HEK293 (cell line): ENCODE data around the gene CTSO.

Experiments used
- CTCF ChIA-PET: fragments of 350-600 bp; formaldehyde crosslinking; extraction: SDS; loops from one replicate; lab custom pipeline; 2021; ENCODE audit warnings: antibody characterized with exemption; lab: Yijun Ruan, JAX
- POLR2A ChIA-PET: fragments of 300-600 bp; formaldehyde crosslinking; extraction: SDS; loops from one replicate; lab custom pipeline; 2020; ENCODE audit warnings: antibody characterized with exemption, inconsistent platforms; lab: Yijun Ruan, JAX
- H3K27ac ChIP-seq: fragments of 200-500 bp; sonication (Bioruptor generic); 2 replicates; pipeline ENCODE4 v1.5.1; 2014; ENCODE audit warnings: low read depth, low read length, control low read depth, inconsistent platforms; ENCODE audit errors: extremely low read depth
- H3K36me3 ChIP-seq, 2 experiments: fragments of 200-500 bp in 1 of 2; sonication (Bioruptor generic) in 1 of 2; 1 replicate in 1 of 2; 2 replicates in 1 of 2; pipeline ENCODE4 v1.5.1; 2014 to 2017; ENCODE audit warnings: inconsistent platforms in 2 of 2, low read length in 2 of 2; ENCODE audit not compliant: control insufficient read depth in 2 of 2, insufficient read depth in 1 of 2
- H3K4me1 ChIP-seq: fragments of 200-500 bp; sonication (Bioruptor generic); 2 replicates; pipeline ENCODE4 v1.5.1; 2014; ENCODE audit warnings: mild to moderate bottlenecking, low read length, inconsistent platforms; ENCODE audit not compliant: control insufficient read depth, insufficient read depth
- H3K4me3 ChIP-seq: 2 replicates; pipeline ENCODE4 v1.5.1; 2011; ENCODE audit warnings: low read depth, mild to moderate bottlenecking, control low read depth, low read length, moderate library complexity
- H3K9me3 ChIP-seq: fragments of 200-500 bp; sonication (Bioruptor generic); 2 replicates; pipeline ENCODE4 v1.5.1; 2014; ENCODE audit warnings: low read depth, low read length, inconsistent platforms; ENCODE audit not compliant: control insufficient read depth, insufficient read depth
- IKZF3 ChIP-seq: fragments of 450-650 bp; IDR thresholded peaks from 2 replicates; pipeline ENCODE4 v1.5.0; 2018; ENCODE audit warnings: missing biosample characterization, mild to moderate bottlenecking, missing genetic modification characterization, moderate library complexity
- PRDM2 ChIP-seq: fragments of 450-650 bp; formaldehyde crosslinking; IDR thresholded peaks from 2 replicates; pipeline ENCODE4 v1.5.1; 2016; ENCODE audit warnings: missing biosample characterization, missing genetic modification characterization, borderline replicate concordance
- SETDB1 ChIP-seq: IDR thresholded peaks from one replicate; pipeline ENCODE4 v1.6.1; 2017; ENCODE audit warnings: mild to moderate bottlenecking, low read length, moderate library complexity, mixed read lengths; ENCODE audit not compliant: insufficient read length
- TCF7L2 ChIP-seq: IDR thresholded peaks from 2 replicates; pipeline ENCODE4 v1.6.1; 2011; ENCODE audit warnings: low read depth, mild to moderate bottlenecking, inconsistent platforms, low read length, moderate library complexity, borderline replicate concordance
- ZFP3 ChIP-seq: fragments of 450-650 bp; formaldehyde crosslinking; IDR thresholded peaks from 2 replicates; pipeline ENCODE4 v1.5.1; 2016; ENCODE audit warnings: low read depth, missing biosample characterization, missing genetic modification characterization
- ZNF133 ChIP-seq: fragments of 450-650 bp; formaldehyde crosslinking; IDR thresholded peaks from 2 replicates; pipeline ENCODE4 v1.5.1; 2016; ENCODE audit warnings: missing biosample characterization, missing genetic modification characterization
- ZNF223 ChIP-seq: fragments of 450-650 bp; formaldehyde crosslinking; IDR thresholded peaks from 2 replicates; pipeline ENCODE4 v1.5.1; 2016; ENCODE audit warnings: missing biosample characterization, missing genetic modification characterization
- ZNF274 ChIP-seq, 2 experiments: fragments of 200-500 bp in 1 of 2; fragments of 450-650 bp in 1 of 2; sonication (Bioruptor generic) in 1 of 2; formaldehyde crosslinking in 1 of 2; IDR thresholded peaks; 2 replicates each; pipeline versions ENCODE4 v1.5.1 to v1.6.1; 2014 to 2016; ENCODE audit warnings: borderline replicate concordance in 1 of 2, inconsistent platforms in 1 of 2, low read length in 1 of 2, missing biosample characterization in 1 of 2, missing genetic modification characterization in 1 of 2
- ZNF354C ChIP-seq: fragments of 450-650 bp; formaldehyde crosslinking; IDR thresholded peaks from 2 replicates; pipeline ENCODE4 v1.5.1; 2016; ENCODE audit warnings: missing biosample characterization, missing genetic modification characterization, low read depth, borderline replicate concordance
- ZNF423 ChIP-seq: fragments of 450-650 bp; formaldehyde crosslinking; IDR thresholded peaks from 2 replicates; pipeline ENCODE4 v1.5.1; 2016; ENCODE audit warnings: missing biosample characterization, missing genetic modification characterization
- ZNF621 ChIP-seq: fragments of 450-650 bp; formaldehyde crosslinking; IDR thresholded peaks from 2 replicates; pipeline ENCODE4 v1.5.1; 2017; ENCODE audit warnings: missing biosample characterization, missing genetic modification characterization
- ZNF624 ChIP-seq: fragments of 450-650 bp; formaldehyde crosslinking; IDR thresholded peaks from 2 replicates; pipeline ENCODE4 v1.5.1; 2017; ENCODE audit warnings: missing biosample characterization, missing genetic modification characterization
- ZNF830 ChIP-seq: fragments of 450-650 bp; IDR thresholded peaks from 2 replicates; pipeline ENCODE4 v1.5.0; 2018; ENCODE audit warnings: missing biosample characterization, missing genetic modification characterization, low read depth, mild to moderate bottlenecking, moderate library complexity
- ZSCAN23 ChIP-seq: fragments of 450-650 bp; formaldehyde crosslinking; IDR thresholded peaks from 2 replicates; pipeline ENCODE4 v1.5.1; 2016; ENCODE audit warnings: missing biosample characterization, missing genetic modification characterization
- TF ChIP-seq, protein P1 (sequence below): fragments of 450-650 bp; formaldehyde crosslinking; IDR thresholded peaks from 2 replicates; pipeline ENCODE4 v1.5.1; 2017; ENCODE audit warnings: missing biosample characterization, missing genetic modification characterization
- TF ChIP-seq, protein P2 (sequence below): fragments of 450-650 bp; formaldehyde crosslinking; IDR thresholded peaks from 2 replicates; pipeline ENCODE4 v1.5.1; 2016; ENCODE audit warnings: missing biosample characterization, missing genetic modification characterization, low read depth
- TF ChIP-seq, protein P3 (sequence below): fragments of 450-650 bp; formaldehyde crosslinking; IDR thresholded peaks from 2 replicates; pipeline ENCODE4 v1.5.1; 2016; ENCODE audit warnings: missing biosample characterization, missing genetic modification characterization

CTSO gene

GRCh38 chr4:155921597-155921996 lies 32.1 kb downstream of the CTSO start:
- CTCF ChIA-PET: no interaction called here
- Histone ChIP-seq H3K4me3 (no peak overlapping the region), H3K4me1 (no peaks in the 10 kb centered on the region)
- TF ChIP-seq ZNF133 (tag by site-specific recombination) (no peak), ZSCAN23 (tag by site-specific recombination) (no peak), ZNF624 (tag by site-specific recombination) (no peak), ZNF621 (tag by site-specific recombination) (no peak), TCF7L2 (no peak), ZNF223 (no peak), SETDB1 (no peak), ZNF423 (tag by site-specific recombination) (no peak), ZNF274 (IDR thresholded peaks at IDR 0.05; ENCODE audit: low read length) (no peak), ZNF274 (tag by site-specific recombination; IDR thresholded peaks at IDR 0.05; ENCODE audit: borderline replicate concordance) (no peak), PRDM2 (tag by site-specific recombination) (no peak), ZNF354C (tag by site-specific recombination) (no peak), IKZF3 (tag by site-specific recombination) (no peak), ZNF830 (tag by site-specific recombination) (no peak), ZFP3 (tag by site-specific recombination) (no peak)
- TF ChIP-seq, protein P1, sequence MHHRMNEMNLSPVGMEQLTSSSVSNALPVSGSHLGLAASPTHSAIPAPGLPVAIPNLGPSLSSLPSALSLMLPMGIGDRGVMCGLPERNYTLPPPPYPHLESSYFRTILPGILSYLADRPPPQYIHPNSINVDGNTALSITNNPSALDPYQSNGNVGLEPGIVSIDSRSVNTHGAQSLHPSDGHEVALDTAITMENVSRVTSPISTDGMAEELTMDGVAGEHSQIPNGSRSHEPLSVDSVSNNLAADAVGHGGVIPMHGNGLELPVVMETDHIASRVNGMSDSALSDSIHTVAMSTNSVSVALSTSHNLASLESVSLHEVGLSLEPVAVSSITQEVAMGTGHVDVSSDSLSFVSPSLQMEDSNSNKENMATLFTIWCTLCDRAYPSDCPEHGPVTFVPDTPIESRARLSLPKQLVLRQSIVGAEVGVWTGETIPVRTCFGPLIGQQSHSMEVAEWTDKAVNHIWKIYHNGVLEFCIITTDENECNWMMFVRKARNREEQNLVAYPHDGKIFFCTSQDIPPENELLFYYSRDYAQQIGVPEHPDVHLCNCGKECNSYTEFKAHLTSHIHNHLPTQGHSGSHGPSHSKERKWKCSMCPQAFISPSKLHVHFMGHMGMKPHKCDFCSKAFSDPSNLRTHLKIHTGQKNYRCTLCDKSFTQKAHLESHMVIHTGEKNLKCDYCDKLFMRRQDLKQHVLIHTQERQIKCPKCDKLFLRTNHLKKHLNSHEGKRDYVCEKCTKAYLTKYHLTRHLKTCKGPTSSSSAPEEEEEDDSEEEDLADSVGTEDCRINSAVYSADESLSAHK (tag by site-specific recombination): no peak
- TF ChIP-seq, protein P2, sequence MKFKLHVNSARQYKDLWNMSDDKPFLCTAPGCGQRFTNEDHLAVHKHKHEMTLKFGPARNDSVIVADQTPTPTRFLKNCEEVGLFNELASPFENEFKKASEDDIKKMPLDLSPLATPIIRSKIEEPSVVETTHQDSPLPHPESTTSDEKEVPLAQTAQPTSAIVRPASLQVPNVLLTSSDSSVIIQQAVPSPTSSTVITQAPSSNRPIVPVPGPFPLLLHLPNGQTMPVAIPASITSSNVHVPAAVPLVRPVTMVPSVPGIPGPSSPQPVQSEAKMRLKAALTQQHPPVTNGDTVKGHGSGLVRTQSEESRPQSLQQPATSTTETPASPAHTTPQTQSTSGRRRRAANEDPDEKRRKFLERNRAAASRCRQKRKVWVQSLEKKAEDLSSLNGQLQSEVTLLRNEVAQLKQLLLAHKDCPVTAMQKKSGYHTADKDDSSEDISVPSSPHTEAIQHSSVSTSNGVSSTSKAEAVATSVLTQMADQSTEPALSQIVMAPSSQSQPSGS: no peak
- TF ChIP-seq, protein P3, sequence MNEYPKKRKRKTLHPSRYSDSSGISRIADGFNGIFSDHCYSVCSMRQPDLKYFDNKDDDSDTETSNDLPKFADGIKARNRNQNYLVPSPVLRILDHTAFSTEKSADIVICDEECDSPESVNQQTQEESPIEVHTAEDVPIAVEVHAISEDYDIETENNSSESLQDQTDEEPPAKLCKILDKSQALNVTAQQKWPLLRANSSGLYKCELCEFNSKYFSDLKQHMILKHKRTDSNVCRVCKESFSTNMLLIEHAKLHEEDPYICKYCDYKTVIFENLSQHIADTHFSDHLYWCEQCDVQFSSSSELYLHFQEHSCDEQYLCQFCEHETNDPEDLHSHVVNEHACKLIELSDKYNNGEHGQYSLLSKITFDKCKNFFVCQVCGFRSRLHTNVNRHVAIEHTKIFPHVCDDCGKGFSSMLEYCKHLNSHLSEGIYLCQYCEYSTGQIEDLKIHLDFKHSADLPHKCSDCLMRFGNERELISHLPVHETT: no peak
- TF ChIP-seq, all 188 proteins: peak for 0
- Histone ChIP-seq H3K36me3 (no peaks in the 10 kb centered on the region), H3K9me3 (no peaks in the 10 kb centered on the region), H3K27ac (no peak overlapping the region)
- POLR2A ChIA-PET: no interaction called here
